Stimulated activated CD4-positive, alpha-beta T cell treated with anti-CD3 and anti-CD28 coated beads, Interleukin-2, amount 100 ng/mL, for 48 hours (primary cell): ENCODE data around the gene SRL.

ENCODE experiments used
- DNase-seq, 2 donors: peaks; one replicate each; pipeline ENCODE4 v3.0.0-alpha.2; 2020

Gene SRL

DNA sequence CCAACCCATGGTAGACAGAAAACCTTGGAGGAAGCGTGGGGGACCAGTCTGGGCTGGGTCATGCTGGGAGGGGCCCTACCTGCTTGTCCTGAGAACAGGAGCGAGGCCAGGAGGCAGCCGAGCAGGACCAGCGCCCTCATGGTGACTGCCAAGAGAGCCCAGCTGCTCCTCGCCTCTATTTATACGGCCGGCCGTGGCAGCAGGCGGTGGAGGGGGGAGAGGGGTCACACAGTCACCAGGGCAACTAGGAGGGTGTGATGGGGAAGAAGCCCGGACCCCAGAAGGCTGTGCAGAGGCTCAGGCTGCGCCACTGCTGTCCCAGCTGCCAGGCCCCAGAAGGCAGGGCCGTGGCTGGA is at the start of gene SRL:
Gene SRL (minus strand): TSS at position 153 of the 356 bp plus-strand sequence. CDS start 13 bp downstream, at position 140.
- DNase-seq = no peak

DNA sequence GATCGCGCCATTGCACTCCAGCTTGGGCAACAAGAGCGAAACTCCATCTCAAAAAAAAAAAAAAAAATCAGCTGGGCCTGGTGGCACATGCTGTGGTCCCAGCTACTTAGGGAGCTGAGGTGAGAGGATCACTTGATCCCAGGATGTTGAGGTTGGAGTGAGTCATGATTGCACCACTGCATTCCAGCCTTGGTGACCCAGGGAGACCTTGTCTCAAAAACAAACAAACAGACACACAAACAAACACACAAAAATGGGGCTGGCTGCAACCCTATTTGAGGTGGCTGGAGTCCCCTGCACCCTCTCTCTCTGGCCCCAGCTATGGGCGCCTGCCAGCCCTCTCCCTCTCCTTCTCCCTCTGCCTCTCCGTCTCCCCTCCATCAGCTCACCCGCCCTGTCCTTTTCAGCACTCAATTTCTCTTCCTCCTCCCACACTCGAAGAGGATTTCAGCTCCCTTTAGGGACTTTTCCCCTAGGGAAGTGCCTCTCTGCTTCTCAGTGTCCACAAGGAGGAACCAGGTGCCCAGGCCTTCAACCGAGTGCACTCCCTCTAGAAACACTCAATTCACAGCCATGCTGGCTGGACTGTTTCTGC is 48.5 kb upstream of the SRL start:
- DNase-seq = no peak

DNA sequence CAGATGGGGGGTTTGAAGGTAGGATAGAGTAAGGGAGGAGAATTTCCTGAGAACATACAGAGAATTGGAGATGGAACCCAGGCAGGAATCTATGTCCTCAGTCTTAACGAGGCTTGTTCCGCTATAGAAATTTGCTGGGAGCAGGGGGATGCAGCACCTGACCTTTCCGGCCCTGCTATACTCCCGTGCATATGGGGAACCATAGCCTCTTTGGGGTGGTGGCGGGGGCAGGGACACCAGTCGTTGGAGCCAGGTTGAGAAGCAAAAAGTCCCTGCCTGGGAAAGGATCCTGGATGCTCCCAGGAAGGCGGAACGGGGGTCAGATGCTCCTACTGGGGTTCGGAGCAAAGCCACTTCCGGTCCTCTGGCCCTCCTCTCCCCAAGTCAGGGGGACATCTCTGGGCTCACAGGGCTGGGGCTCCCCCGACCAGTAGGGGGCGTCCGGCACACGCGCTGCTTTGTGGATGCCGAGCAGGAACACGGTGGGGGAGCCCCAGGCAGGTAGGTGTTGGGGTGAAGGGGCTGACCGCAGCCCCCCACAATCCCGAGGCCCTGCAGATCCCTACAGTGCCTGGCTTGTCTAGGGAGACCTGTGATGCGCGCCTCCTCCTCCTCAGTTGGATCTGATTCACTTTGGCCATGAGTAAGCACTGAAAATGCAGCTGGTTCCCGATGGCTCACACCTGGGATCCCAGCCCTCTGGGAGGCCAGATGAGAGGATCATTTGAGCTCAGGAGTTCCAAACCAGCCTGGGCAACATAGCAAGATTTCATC is 46.5 kb upstream of the SRL start:
- DNase-seq = peak; percentile 78 to 79

DNA sequence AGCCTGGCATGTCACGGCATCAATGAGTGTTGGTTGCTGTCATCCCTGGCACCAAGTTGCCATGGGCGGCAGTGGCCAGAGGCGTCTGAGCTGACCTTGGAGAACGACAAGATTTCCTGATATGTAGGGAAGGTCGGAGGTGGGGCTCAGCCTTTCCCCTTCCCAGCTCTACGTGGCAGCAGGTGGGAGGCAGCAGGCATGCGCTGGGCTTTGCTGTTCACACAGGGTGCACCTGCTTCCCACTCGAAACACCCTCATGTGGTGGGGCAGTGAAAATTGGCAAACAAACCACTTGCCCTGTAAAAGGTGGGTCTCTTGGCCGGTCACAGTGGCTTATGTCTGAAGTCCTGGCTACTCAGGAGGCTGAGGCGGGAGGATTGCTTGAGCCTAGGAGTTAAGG is 43.3 kb upstream of the SRL start:
- no peak for DNase-seq

DNA sequence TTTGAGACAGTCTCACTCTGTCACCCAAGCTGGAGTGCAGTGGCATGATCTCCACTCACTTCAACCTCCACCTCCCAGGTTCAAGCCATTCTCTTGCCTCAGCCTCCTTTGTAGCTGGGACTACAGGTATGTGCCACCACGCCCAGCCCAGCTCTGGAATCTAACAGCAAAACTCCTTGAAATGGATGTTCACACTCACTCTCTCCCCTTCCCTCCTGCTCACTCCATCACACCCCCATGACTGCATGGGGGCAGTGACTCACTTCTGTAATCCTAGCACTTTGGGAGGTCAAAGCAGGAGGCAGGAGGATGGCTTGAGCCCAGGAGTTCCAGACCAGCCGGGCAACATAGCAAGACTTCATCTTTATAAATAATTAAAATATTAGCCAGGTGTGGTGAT is 42.1 kb upstream of the SRL start:
- DNase-seq = no peak

DNA sequence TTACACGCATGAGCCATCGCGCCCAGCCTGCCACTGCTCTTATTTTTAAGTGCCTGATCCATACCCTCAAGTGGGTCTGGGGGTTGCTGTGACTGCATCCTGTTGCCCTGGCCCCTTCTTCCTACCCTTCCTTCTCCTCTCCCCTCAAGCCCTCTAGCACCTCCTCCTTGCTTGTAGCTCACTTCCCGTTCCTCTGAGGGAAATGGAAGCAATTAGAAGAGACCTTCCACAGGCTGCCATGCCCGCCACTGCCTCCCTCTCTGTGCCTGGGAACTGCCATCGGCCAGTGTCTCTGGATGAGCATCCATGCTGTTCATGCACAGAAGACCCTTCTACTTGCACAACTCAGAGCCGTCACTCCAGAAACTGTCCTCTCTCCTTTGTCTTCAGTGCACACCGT is 41.6 kb upstream of the SRL start:
- DNase-seq = no peak

DNA sequence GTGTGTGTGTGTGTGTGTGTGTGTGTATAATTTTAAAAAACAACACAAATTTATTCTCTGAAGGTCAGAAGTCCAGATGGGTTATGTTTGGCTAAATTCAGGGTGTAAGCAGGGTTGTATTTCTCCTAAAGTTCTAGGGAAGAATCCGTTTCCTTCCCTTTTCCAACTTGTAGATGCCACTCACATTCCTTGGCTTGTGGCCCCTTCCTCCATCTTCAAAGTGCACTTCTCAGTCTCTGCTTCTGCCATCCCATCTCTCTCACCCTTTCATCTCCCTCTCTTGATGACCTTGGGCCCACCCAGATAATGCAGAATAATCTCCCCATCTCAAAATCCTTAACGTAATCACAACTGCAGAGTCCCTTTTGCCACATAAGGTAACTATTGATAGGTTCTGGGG is 38.7 kb upstream of the SRL start:
- no peak for DNase-seq

DNA sequence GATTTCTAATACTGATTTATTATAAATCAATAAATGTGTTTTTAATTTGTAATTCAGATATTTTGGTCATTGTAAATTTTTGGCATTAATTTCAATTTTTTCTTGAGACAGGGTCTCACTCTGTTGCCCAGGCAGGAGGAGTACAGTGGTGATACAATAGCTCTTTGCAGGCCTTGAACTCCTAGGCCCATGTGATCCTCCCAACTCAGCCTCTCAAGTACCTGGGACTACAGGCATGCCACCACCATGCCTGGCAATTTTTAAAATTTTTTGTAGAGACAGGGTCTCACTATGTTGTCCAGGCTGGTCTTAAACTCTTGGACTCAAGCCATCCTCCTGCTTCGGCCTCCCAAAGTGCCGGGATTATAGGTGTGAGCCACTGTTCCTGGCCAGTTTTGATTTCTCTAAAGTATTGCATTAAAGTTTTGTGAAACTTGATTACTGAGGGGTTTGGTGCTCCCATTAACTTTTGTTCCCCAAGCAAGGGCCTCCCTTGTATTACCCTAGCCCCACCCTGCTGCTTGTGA is 36.2 kb upstream of the SRL start:
- no peak for DNase-seq

DNA sequence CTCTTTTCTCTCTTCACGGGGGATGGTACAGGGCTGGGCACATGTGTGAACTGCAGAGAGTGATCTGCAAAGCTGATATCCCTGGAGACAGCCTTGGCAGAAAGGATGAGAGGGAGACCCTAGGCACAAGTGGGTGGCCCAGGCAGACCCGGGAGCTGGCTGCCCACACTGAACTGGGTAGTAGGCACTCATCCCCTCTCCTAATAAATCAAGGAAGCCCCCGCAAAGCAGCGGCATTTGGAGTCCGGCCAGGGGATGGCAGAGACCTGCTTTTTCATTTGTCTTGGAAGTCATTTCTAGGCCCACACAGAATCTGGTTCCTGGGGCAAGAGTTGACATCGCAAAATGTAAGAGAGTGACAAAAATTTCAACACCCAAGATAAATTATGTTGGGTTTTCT is 34.0 kb upstream of the SRL start:
- no peak for DNase-seq

DNA sequence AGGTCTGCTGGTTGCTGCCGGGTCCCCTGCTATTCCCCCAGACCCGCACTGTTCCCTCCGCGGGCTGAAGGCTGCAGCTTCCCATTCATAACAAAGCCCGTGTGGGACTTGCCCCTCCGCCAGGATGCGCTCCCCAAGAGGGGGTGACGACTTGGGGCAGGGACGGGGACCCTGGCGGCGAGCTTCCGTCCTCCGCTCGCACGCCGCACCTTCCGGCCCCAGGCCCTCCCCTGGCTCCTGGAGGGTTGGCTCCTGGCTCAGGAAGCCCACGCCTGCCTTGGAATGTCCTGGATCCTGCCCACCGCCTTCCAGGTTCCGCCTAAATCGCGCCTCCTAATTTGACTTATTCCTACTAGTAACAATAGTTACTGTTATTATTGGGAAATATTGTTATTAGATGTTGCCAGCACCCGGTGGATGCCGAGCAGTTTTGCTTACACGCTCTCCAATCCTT is 32.0 kb upstream of the SRL start:
- DNase-seq = peak; percentile 29 to 59

DNA sequence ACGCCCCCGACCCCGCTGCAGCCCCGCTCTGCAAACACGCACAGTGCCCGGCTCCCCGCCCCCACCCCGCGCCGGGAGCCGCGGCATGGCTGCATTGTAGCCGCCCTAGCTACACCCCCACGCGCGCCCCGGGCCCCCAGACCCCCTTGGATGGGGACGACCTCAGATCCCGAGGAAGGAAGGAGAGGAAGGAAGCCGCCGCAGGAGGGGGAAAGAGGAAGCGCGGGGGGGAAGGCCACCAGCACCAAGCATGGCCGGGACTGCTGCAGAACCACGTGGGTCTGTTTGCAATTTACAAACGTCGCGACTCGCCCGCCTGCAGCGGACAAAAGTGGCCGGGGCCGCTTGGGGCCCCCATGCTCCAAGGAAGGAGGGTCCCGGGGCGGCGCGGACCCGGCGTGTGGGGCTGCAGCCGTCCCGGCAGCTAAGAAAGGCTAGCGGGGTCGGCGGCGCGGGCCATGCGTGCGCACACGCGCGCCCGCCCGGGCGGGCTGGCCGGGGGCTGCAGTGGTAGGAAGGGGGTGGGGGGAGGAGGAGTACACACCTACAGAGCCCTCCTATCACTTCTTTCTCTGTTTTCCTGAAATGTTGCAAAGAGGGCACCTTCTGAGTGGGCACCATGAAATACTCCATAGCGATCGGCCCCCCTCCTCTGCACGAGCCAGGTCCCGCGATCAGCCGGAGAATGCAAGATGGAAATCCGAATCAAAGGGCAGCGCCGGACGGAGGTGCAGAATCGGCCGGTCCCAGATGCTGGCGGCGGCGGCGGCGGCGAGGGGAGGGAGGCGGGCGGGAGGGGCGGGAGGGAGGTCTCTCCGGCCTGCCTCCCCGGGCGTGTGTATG is 30.5 kb upstream of the SRL start:
- DNase-seq = peak; percentile 16 to 43

DNA sequence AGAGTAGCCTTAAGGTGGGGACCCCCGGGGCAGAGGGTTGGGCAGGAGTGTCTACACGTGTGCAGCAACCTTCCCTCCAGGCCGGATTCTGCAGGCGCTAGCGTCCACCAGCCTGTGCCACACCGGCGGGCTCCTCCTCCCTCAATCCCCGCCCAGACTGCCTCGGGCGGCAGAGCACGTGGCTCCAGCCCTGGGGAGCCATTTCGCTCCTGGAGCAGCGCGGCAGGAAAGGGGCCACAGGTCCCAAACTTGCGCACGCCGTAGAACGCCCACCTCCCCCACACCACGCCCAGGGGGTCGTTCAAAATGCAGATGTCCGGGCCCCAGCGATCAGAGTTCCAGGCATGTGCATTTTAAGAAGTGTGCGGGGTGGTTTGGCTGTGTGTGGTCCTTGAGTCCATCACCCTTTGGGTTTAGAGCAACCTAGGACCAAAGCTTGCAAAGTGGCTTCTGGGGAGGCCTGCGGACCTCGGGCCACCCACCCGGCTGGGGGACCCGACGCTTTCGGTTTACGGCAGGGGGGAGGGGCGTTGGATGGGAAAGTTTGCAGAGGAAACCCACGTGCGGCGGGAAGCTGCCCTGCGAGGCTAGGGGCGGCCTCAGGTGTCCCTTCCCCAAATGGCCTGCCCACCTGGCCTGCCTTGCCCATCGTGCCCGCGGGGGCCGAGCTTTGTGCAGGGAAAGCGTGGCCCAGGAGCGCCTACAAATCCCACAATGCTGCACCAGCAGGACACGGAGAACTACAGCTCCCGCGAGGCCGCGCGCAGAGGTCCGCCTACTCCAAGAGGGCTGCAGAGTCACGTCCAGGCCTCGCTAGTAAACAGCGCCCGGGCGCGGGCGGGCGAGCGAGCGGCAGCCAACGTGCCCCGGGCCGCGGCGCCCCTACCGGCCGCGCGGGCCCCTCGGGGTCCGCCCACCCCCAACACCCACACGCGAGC is 29.6 kb upstream of the SRL start:
- peak; percentile 81 to 82 for DNase-seq

DNA sequence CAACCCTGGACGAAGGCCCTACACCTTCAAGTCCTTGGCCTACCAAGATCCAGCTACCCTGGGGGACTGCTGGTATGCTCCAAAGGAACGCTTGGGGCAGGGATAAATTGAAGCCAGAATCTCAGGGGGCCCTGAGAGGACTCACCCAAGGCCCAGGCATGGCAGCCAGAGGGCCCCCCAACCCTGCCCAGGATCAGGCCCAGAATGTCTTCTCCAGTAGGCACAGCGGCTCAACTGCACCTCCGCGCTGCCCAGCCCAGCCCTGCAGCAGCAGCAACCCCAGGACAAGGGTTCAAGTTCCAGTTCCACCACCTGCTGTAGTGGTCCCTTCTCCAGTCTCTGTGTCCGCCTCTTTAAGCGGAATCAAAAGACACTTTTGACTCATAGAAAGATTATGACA is 28.7 kb upstream of the SRL start:
- no peak for DNase-seq

DNA sequence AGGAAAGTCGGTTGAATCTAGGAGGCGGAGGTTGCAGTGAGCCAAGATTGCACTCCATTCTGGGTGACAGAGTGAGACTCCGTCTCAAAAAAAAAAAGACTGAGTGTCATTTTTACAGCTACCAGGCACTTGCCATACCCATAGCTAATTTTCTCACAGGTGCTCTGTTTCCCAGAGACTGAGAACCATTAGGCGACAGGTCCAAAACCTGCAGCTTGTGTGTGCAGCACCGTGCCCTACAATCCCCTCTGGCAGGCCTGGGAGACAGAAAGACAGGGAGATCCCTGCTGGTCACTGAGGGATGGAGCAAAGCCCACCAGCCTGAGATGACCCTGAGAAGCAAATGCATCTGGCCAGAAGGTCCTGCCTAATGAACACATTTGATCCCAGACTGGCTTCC is 28.2 kb upstream of the SRL start:
- DNase-seq = no peak

DNA sequence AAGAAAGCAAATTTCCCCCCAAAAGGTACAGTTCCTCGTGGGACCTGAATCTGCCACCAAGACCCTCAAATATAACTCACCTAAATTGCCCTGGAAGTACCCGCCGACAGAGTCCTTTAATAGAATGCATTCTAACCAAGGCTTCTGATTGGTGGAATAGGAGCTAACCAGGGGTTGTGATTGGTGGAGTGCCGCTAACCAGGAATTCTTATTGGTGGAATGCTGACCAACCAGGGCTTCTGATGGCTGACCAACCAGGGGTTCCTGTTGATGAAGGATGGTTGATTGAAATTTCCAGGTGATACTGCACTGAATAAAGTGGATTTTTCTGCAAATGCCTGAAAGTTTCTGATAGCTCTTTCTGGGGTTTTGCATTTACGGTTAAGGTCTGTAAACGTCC is 24.5 kb upstream of the SRL start:
- no peak for DNase-seq

DNA sequence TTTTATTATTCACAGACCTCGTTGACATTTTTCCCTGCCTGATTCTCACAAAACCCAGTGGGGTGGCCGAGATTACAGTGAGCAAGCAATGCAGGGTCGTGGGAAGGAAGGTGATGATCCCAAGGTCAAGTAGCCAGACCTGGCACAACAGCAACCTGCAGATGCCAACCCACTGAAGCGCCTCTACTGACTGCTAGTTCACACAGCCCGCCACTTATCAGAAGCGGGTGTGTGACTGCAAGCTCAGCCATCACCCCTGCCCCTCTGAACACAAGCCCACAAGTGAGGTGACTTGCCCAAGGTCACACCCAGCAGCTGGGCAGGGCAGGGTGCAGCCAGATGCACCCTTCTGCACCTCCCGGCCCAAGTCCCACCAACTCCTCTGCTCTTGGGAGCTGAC is 23.8 kb upstream of the SRL start:
- no peak for DNase-seq

DNA sequence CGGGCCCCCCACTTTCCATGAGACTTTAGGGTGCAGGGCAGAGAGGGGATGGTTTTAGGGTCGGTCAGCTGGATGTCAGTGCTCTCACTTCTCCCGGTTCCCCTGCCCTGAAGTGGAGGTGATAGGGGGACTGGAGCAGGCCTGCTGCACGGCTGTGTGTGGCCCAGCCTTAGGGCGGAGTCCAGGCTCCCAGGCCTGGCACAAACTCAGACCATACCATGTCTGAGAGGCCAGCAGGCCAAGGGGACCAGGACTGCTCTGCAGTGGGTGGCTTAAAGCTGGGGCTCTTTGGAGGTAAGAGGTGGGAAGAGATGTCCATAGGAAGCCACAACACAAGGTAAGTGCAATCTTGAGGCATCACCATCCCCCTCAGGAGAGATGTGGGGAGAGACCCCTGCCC is 22.7 kb upstream of the SRL start:
- no peak for DNase-seq

DNA sequence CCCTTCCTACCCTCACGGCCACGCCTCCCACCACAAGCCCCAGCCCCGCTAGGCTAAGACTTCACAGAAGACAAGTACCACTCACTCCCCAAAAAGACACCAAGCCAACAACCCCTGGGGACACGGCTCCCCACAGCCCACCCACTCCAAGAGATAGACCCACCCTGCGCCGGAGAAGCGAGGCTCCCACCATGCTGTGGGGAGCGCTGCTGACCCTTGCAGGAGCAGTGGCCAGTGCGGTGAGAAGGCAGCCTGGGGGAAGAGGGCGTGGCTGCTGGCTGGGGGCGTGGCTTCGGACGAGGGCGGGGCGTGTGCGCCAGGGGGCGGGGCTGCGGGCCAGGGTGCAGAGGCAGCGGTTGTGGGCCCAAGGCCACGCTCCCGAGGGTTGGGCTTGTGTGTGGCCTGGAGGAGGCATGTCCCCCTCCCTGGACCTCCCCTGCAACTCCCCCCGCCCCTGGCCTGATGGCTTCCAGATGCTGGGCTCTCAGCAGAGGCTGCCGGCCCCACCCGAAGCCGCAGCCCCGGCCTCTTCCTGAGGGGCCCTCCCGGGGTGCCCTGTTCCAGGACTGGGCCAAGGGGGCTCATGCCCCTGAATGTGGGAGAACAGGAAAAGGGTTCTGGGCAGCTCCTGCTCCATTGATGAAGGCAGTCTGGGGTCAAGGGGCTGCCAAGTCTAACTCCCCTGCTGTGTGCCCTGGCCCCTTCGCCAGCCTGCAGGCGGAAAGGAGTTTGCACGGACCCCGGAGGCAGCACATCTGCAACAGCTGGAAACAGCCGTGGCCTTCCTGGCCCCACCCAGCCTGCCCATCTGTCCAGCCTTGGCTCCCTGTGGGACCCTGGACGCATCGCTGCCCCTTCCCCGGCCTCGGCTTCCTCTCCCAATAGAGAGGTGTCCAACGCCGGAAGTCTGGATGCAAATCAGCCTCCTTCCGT is 21.9 kb upstream of the SRL start:
- peak in 1 of 2 donors; percentile 29 for DNase-seq

DNA sequence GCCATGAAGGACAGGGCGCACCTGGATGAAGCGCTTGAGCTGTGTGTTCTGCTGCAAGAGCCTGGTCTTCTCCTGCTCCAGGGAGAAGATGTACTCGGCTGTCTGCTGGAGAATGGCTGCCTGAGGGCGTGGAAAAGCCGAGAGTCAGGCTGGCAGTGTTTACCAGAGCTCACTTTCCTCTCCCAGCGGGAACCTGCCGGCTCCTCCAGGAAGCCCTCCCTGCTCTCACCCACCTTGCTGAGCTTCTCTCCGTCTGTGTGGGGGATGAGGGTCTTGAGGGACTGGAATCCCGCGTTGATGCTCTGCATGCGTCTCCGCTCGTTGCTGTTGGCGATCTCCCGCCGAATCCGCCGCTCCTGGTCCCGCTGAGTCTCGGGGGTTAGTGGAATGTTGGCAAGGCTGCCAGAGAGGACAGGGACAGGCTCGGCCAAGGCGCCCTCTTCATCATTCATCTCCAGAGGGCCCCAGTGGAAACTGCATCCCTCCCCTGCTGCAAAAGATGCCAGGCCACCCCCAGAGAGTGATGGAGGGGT is 20.5 kb upstream of the SRL start:
- no peak for DNase-seq

DNA sequence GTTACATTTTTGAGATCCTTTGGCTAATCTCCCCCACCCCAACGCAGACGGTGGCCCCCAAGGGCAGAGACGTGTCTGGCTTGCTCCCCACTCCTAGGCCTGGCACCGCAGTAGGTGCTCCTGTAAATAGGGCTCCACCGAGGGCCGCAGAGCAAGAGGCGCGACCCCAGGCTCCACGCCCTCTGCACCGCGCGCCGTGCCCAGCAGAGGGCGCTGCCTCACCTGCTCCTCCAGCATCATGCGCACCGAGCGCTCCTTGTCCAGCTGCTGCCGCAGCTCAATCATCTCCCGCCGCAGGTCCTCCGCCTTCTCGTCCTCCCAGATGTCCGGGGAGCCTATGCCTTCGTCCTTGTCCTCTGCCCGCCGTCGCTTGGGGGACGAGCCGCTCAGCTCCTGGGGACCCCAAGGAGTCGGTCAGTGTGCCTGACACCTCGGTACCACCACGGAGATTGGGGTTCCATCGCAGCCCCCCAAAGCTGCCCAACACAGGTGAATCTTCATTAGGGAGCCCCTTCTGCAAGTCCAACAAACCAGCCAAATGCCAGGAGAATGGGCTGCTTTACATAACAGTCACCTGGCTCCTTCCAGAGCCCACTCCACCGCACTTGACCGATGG is 19.8 kb upstream of the SRL start:
- peak; percentile 46 to 63 for DNase-seq

DNA sequence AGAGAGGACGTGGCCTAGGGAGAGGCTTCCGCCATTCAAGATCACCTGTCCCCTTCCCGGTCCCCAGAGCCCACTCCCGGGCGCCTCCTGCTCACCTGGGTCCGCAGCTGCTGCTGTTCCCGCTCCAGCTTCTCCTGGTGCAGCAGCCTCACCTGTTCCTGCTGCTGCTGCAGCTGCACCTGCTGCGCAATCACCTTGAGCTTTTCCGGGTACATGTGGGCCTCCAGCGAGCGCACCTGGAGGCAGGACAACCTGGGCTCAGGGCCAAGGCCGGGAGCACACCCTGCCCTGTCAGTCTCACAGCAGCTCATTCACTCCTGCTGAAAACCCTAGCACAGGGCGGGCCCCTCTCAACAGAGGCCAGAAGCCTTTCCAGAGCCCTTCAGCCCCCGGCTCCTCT is 18.5 kb upstream of the SRL start:
- DNase-seq = no peak
